Erythroblast (primary cell): ENCODE data around the gene TMX2.
A peak's percentile ranks its signal among the peaks of the same experiment; 100 is the strongest.
"Not testable (repeated sequence)": the region's sequence is repeated elsewhere in the genome, so short reads cannot be mapped to it uniquely, and the experiment has no call there.

Experiments
- DNase-seq, 2 experiments: peaks; one replicate each; lab custom pipeline; 2025; lab: John Stamatoyannopoulos, UW
- GATA1 ChIP-seq: IDR thresholded peaks from 2 replicates; pipeline ENCODE4 v1.6.1; 2011; ENCODE audit warnings: low read depth, mild to moderate bottlenecking, control low read depth, low read length, moderate library complexity
- POLR2A ChIP-seq: IDR thresholded peaks from 2 replicates; pipeline ENCODE4 v1.6.1; 2011; ENCODE audit warnings: mild to moderate bottlenecking, low read length

Gene TMX2

GRCh38 chr11:57712256-57713150 is at the start of gene TMX2:
TMX2 (plus strand) TSS chr11:57712593; CDS start chr11:57712619, 26 bp downstream.
- peak; percentile 99 for DNase-seq
- peak; percentile 89 for TF ChIP-seq POLR2A
- TF ChIP-seq GATA1, result no peak

DNA sequence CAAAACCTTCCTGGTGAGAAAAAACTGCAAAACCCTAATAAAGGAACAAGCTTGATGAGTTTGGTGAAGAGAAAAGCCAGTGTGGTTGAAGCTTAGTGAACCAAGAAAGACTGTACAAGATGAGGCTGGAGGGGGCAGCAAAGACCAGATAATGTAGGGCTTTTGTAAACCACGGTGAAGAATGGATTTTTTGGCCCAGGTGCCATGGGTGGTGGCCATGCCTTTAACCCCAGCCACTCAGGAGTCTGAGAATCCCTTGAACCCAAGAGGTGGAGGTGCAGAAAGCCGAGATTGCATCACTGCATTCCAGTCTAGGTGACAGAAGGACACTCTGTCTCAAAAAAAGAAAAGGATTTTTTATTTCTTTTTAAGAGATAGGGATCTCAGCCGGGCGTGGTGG is 49.5 kb upstream of the TMX2 start:
- TF ChIP-seq GATA1 (no peak), POLR2A (no peak)
- peak; percentile 54 to 61 for DNase-seq

DNA sequence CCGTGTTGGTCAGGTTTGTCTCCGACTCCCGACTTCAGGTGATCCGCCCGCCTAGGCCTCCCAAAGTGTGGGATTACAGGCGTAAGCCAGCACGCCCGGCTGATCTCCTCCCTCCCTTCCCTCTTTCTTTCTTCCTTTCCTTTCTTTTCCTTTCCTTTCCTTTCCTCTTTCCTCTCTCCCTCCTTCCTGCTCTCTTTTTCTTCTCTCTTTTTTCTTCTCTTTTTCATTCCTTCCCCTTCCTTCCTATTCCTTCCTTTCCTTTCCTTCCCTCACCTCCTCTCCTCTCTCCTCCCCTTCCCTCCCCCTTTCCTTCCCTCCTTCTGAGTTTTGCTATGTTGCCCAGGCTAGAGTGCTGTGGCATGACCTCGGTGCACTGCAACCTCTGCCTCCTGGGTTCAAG is 48.4 kb upstream of the TMX2 start:
- no peak for DNase-seq
- no peak for TF ChIP-seq GATA1

DNA sequence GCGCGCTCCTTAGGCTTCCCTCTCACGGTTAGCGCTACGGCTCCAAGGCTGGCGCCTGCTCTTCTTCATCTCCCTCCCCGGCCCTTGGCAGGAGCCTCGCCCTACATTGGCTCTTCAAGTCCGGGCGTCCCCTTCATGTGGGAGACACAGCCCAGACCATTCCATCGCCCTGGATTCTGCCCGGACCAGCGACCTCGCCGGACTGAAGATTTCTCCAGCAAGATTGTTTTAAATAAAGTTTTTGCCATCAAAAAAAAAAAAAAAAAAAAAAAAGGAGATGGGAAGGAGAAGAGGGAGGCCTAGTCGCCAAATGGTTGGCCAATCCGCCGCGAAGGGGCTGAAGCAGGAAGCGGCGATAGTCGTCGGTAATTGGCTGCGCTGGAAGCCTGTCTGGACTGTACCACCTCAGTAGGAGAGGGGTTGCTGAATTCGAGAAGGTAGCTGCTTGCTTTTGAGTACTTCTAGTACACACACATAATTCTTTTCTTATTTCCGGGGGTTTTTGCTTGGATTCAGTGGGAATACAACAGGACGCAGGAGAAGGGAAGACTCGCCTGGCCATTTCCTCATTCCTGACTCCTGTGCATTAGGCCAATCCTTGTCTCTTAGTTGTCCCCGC is 45.2 kb upstream of the TMX2 start:
- TF ChIP-seq GATA1 (no peak), POLR2A (no peak)

GRCh38 chr11:57667736-57668433 is 44.5 kb upstream of the TMX2 start, which contains the start of gene ZDHHC5:
ZDHHC5 (plus strand) TSS chr11:57668114; CDS start chr11:57673091, 4,977 bp downstream.
- DNase-seq, result peak; percentile 100
- TF ChIP-seq POLR2A (peak; percentile 93), GATA1 (no peak)

More for the DNA sequence above, 45.2 kb upstream of the TMX2 start:
- peak; percentile 99 to 100 for DNase-seq

DNA sequence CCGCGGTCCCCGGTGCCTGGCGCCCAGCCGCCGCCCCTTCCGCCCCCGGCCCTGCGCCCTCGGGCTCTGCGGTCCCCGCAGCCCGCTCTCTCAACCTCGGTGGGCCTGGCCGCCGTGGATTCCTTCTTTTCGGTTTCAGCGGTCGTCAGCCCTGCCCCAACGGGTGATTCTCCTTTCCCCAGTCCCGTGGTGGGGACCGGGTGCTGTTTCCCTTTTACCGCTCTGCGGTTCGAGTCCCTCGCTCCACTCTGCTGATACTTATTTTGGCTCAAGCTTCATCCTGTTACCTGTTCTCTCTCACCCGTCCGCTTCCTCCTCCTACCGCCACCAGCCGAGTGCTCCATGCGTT is 44.0 kb upstream of the TMX2 start:
- peak in 1 of 2 experiments; percentile 66 for DNase-seq

DNA sequence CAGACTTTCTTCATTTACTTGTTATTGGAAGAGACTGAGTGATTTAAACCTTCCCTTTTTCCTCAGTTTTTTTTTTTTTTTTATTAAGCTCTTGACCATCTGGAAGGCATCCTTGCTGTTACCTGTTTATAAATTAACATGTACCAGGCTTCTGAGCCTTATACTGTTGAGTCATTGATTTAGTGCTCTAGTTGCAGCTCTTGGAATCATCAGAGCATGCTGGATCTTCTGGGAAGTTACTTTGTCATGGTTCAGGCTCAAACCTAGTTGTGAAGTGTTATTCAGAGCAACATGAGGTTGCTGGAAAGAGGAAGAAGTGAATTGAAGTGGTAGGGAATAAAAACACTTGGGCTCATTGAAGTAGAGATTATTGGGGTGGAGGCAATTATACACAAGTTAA is 38.1 kb upstream of the TMX2 start:
- TF ChIP-seq GATA1 (no peak), POLR2A (no peak)
- DNase-seq, result no peak

More for the DNA sequence above, 44.0 kb upstream of the TMX2 start:
- TF ChIP-seq GATA1 (no peak), POLR2A (no peak)

DNA sequence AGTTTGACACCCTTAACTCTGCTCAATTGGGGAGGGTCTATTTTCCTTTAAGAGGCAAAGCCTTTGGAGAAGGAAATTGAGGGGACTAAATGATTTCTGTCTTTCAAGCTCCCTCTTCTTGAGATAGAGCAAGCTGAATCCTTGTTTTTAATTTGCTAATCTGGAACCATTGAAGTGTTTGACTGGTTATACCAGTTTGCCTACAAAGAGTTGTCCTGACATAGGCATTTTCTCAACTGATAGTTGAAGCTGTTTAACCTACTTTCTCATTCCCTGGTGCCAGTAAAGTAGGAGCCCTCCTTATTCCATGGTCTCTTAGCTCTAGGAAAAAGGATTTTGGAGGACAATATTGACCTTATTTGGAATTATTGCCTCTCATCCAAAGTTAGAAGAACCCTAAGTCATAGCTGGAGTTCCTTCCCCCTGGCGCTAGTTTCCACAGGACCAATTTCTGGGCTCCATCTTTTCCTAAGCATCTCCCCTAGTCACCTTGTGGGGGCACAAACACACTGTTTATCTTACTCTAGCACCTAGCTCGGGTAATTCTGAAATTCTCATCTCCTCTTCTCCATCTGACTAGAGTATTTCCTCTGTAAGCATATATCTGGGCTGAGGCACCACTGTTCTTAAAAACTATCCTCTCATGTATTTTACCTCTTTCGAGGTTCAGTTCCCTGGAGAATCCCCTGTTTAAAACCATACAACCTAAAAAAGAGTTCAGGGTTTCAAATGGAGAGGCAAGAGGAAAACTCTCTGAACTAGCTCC is 37.0 kb upstream of the TMX2 start:
- TF ChIP-seq GATA1, result no peak
- TF ChIP-seq POLR2A, result no peak
- no peak for DNase-seq

- TF ChIP-seq POLR2A, result no peak
- TF ChIP-seq GATA1, result no peak
- no peak for DNase-seq
Measured at GRCh38 chr11:57679396-57679795, 33.0 kb upstream of the TMX2 start.

GRCh38 chr11:57680552-57680874 is 31.9 kb upstream of the TMX2 start:
- TF ChIP-seq GATA1, result no peak
- no peak for TF ChIP-seq POLR2A
- peak; percentile 16 to 51 for DNase-seq

DNA sequence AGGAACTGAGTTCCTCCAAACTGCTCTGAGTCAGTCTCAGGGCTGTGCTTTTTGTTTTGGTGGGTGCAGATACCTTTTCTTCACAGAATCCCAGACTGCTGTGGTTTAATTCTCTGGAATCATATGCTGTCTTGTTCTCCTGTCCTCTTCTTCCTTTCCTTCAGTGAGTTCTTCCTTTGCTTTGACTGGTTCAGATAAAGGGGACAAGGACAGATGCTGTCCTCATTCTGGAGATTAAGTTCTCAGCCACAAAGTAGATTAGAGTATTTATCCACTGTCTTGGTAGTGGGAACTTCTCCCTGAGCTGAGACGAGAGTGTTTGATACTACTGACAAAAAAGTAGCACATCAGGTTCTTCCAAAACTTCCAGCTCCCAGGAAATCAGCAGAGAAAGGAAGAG is 31.2 kb upstream of the TMX2 start:
- no peak for TF ChIP-seq GATA1
- no peak for TF ChIP-seq POLR2A
- peak; percentile 30 to 62 for DNase-seq

- DNase-seq, result not testable (repeated sequence)
Measured at GRCh38 chr11:57690474-57690873, 21.9 kb upstream of the TMX2 start.

DNA sequence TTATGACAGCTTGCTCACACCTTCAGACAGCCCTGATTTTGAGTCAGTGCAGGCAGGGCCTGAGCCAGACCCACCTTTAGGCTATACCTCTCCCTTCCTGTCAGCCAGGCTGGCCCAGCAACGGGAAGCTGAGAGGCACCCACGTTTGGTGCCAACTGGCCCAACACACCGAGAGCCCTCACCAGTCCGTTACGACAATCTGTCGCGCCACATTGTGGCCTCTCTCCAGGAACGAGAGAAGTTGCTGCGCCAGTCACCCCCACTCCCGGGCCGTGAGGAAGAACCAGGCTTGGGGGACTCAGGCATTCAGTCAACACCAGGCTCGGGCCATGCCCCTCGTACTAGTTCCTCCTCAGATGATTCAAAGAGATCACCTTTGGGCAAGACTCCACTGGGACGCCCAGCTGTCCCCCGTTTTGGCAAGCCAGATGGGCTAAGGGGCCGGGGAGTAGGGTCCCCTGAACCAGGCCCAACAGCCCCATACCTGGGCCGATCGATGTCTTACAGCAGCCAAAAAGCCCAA is 13.5 kb upstream of the TMX2 start:
- TF ChIP-seq GATA1 (no peak), POLR2A (no peak)
- DNase-seq, result no peak
